Upper lobe of right lung (tissue), 1 donor: ENCODE data around the gene CCNL2. TPM values are rescaled to one million over a fixed set of nuclear protein-coding genes. Genes with fewer than 3 reads are reported as not detected.
"Not testable (repeated sequence)": the region's sequence is repeated elsewhere in the genome, so short reads cannot be mapped to it uniquely, and the experiment has no call there.

Experiments used
- ATAC-seq: fragments of 200-7000 bp; cut with Tn5 transposase; one replicate; pipeline ENCODE4 v1.9.1; 2020; ENCODE audit warnings: mild to moderate bottlenecking, moderate library complexity
- DNase-seq: peaks from one replicate; pipeline ENCODE4 v3.0.0-alpha.2; 2020
- H3K27ac ChIP-seq: fragments of 200-600 bp; one replicate; pipeline ENCODE4 v1.8.0; 2022
- H3K27me3 ChIP-seq: fragments of 200-600 bp; one replicate; pipeline ENCODE4 v1.8.0; 2022; ENCODE audit warnings: mild to moderate bottlenecking
- H3K36me3 ChIP-seq: fragments of 200-600 bp; one replicate; pipeline ENCODE4 v1.8.0; 2022
- H3K4me1 ChIP-seq: fragments of 200-600 bp; one replicate; pipeline ENCODE4 v1.8.0; 2022
- H3K4me3 ChIP-seq: fragments of 200-600 bp; one replicate; pipeline ENCODE4 v1.8.0; 2022; ENCODE audit warnings: mild to moderate bottlenecking
- H3K9me3 ChIP-seq: fragments of 200-600 bp; one replicate; pipeline ENCODE4 v1.8.0; 2022
- CTCF ChIP-seq: fragments of 200-600 bp; IDR thresholded peaks from one replicate; pipeline ENCODE4 v1.8.0; 2022; ENCODE audit warnings: antibody characterized with exemption
- intact Hi-C: fragments of 100-400 bp; cut with DNase I; formaldehyde crosslinking; loops from one replicate; pipeline ENCODE4 v1.11.0; 2022
- total RNA-seq: library from RNA; stranded (reverse); fragmentation: NEBNext Ultra II Directional; extraction: Animal tissue kit (Norgen Biotek cat#: 25700); gene quantifications from one replicate; pipeline ENCODE4 v1.2.1, GENCODE V29; 2021
- donor health status: DM: no; HTN: yes; CAD: no; lungs with severe emphysema.

The CCNL2 gene
- total RNA-seq, 1 donor from 2014 or later = 165 TPM

DNA sequence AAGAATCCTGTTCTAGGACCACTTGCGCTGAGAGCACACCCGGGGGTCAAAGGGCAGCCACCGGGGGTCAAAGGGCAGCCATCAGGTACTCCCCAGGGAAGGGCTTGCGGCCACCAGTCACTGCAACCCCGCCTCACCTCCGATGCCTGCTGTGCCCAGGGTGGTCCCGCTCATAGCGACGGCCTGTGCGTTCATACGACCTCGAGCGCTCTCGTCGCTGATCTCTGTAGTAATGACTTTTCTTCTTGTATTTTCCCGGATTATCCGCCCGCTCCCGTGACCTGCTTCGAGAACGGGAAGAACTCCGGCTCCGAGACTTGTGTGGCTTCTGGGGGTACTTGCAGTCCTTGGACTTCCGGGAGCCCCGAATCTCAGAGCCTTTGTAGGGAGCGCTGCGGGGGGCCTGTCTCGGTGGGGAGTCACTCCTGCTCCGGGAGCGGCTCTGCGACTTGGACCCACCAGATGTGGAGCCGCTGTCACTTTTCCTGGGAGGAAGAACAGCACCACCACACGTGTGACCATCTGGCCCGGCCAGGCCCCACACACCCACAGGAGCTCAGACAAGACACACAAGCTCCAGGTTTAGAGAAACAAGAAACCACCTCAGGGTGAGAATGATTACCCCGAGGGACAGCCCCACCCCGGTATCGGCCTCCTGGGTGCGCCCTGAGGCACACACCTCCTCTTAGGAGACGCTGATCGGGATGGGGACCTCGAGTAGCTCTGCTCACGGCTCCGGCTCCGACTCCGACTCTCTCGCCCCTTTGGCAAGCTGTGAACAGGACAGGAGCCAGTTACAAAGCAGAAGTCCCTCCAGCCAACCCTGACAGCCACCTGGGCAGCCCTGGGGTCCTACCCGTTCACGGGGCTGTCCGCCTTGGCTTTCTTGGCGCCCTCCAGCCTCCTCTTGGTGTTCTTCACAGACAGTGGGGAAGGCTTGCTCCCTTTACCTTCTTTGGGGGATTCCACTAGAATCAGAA is 11.7 kb downstream of the CCNL2 start:
- DNase-seq (no peak), ATAC-seq (no peak)
- H3K9me3 ChIP-seq = no peaks in the 10 kb centered on the region
- H3K27ac ChIP-seq = no peak overlapping the region
- intact Hi-C loops = no loop called here
- no peaks in the 10 kb centered on the region for H3K4me1 ChIP-seq
- no peak for TF ChIP-seq CTCF
- peaks cover 71% of the 10 kb centered on the region for H3K36me3 ChIP-seq
- H3K27me3 ChIP-seq = no peaks in the 10 kb centered on the region
- H3K4me3 ChIP-seq = no peak overlapping the region

- Histone ChIP-seq H3K4me1 (no peaks in the 10 kb centered on the region), H3K27me3 (no peaks in the 10 kb centered on the region), H3K9me3 (no peaks in the 10 kb centered on the region), H3K27ac (no peak overlapping the region), H3K36me3 (peaks cover 56% of the 10 kb centered on the region), H3K4me3 (no peak overlapping the region)
- intact Hi-C loops = no loop called here
- ATAC-seq = no peak
- TF ChIP-seq CTCF = no peak
- DNase-seq = no peak
Observed at GRCh38 chr1:1385931-1386330, 13.2 kb downstream of the CCNL2 start.

DNA sequence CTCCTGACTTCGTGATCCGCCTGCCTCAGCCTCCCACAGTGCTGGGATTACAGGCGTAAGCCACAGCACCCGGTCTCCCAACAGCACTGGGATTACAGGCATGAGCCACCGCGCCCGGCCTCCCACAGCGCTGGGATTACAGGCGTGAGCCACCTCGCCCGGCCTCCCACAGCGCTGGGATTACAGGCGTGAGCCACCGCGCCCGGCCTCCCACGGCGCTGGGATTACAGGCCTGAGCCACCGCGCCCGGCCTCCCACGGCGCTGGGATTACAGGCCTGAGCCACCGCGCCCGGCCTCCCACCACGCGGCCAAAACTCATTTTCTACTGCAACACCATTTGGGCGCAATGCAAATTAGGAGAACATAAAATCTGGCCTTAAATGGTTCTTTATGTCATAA is 13.8 kb downstream of the CCNL2 start:
- DNase-seq, H3K4me3 ChIP-seq, intact Hi-C loops, H3K27ac ChIP-seq, H3K9me3 ChIP-seq, ATAC-seq, H3K4me1 ChIP-seq, H3K27me3 ChIP-seq: not testable (repeated sequence)
- H3K36me3 ChIP-seq = peaks cover 50% of the 10 kb centered on the region

- DNase-seq (no peak), ATAC-seq (peak; percentile 12)
- Histone ChIP-seq H3K4me3 (no peak overlapping the region), H3K27ac (no peak overlapping the region), H3K4me1 (no peaks in the 10 kb centered on the region), H3K9me3 (no peaks in the 10 kb centered on the region), H3K36me3 (peaks cover 10% of the 10 kb centered on the region), H3K27me3 (no peaks in the 10 kb centered on the region)
- intact Hi-C loops = no loop called here
- no peak for TF ChIP-seq CTCF
Observed at GRCh38 chr1:1381294-1381693, 17.8 kb downstream of the CCNL2 start.

DNA sequence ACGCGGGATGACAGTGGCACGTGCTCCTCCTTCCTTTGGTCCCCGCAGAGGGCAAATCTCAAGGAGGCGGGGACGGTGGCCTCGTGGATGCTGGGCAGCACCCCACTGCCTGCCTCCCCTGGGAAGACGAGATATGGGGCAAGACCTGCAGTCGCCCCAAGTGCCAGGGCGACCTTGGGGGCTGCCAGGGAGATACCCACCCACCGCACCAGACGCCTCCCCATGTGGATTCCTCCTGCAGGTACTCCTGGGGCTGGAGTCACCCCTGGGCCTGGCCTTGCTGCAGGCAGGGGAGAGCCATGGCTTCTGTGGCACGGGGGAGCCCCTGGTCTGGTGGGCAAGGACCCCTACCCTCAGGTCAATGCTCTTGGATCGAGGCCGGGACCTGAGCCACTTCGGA is 18.3 kb downstream of the CCNL2 start:
- DNase-seq (no peak), ATAC-seq (no peak)
- Histone ChIP-seq H3K27ac (no peak overlapping the region), H3K27me3 (no peaks in the 10 kb centered on the region), H3K9me3 (no peaks in the 10 kb centered on the region), H3K4me1 (peaks cover 3% of the 10 kb centered on the region), H3K4me3 (no peak overlapping the region), H3K36me3 (peaks cover 5% of the 10 kb centered on the region)
- no peak for TF ChIP-seq CTCF
- intact Hi-C loops = no loop called here

DNA sequence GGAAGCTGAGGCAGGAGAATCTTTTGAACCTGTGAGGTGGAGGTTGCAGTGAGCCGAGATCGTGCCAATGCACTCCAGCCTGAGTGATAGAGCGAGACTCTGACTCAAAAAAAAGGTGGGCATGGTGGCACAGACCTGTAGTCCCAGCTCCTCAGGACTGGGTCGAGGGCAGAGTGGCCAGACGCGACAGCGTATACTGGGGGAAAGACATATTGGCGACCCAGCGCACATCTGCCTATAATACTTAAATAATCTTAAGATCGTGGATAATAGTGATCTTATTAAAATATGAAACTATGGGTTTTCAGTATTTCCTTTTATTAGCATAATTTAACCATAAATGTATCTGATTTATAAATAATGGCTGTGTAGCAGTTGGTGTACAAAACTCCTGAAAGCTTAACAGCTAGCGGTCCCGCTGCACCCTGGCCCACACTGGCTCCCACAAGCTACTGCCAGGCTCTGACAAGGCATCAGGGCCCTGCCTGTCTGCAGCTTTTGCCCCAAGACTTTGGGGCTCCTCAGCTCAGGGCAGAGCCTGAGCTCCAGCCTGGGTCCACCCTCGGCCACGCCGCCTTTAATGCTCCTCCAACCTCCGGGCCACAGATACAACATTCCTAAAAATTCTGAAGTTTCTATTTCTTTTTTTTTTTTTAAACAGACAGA is 21.5 kb downstream of the CCNL2 start:
- no peak for TF ChIP-seq CTCF
- no peak for ATAC-seq
- Histone ChIP-seq H3K36me3 (peaks cover 6% of the 10 kb centered on the region), H3K27me3 (no peaks in the 10 kb centered on the region), H3K9me3 (no peaks in the 10 kb centered on the region), H3K4me3 (no peak overlapping the region), H3K4me1 (peaks cover 15% of the 10 kb centered on the region), H3K27ac (no peak overlapping the region)
- intact Hi-C loops = no loop called here
- no peak for DNase-seq
